WTC11 (cell line): ENCODE results near the gene DSG2. TPM values are rescaled to one million over a fixed set of nuclear protein-coding genes. Genes with fewer than 3 reads are reported as not detected.

Source experiments
- ATAC-seq: fragments of 200-7000 bp; cut with Tn5 transposase; 2 replicates; pipeline ENCODE4 v1.10.0; 2021; ENCODE audit warnings: mild to moderate bottlenecking, moderate library complexity
- CTCF ChIA-PET: fragments of 300-600 bp; sonication (Branson Sonifier 250); formaldehyde crosslinking; loops from one replicate; lab custom pipeline; 2021; ENCODE audit warnings: antibody characterized with exemption; lab: Charles Lee
- POLR2A ChIA-PET: fragments of 350-600 bp; sonication (Branson Sonifier 250); formaldehyde crosslinking; loops from one replicate; lab custom pipeline; 2021; ENCODE audit warnings: antibody characterized with exemption; lab: Charles Lee
- DNase-seq: peaks from one replicate; pipeline ENCODE4 v3.0.0; 2021; ENCODE audit warnings: low spot score
- H3K27ac Mint-ChIP-seq: 2 replicates; pipeline ENCODE4 v1.8.0; 2021; ENCODE audit warnings: mixed read lengths
- H3K27me3 Mint-ChIP-seq: 2 replicates; pipeline ENCODE4 v1.8.0; 2021; ENCODE audit warnings: low read depth, mild to moderate bottlenecking, moderate library complexity, mixed read lengths
- H3K36me3 Mint-ChIP-seq: 2 replicates; pipeline ENCODE4 v1.8.0; 2021; ENCODE audit warnings: mixed read lengths
- H3K4me1 Mint-ChIP-seq: 2 replicates; pipeline ENCODE4 v1.8.0; 2022; ENCODE audit warnings: mixed read lengths
- H3K4me3 Mint-ChIP-seq: 2 replicates; pipeline ENCODE4 v1.8.0; 2021; ENCODE audit warnings: mild to moderate bottlenecking, moderate library complexity, mixed read lengths
- H3K9me3 Mint-ChIP-seq: 2 replicates; pipeline ENCODE4 v1.8.0; 2021; ENCODE audit warnings: mixed read lengths
- CREM ChIP-seq: sonication (generic); formaldehyde crosslinking; IDR thresholded peaks from 2 replicates; pipeline ENCODE4 v1.8.1; 2022; ENCODE audit warnings: mild to moderate bottlenecking, missing genetic modification reagents, moderate library complexity
- E2F4 ChIP-seq: sonication (generic); formaldehyde crosslinking; IDR thresholded peaks from 2 replicates; pipeline ENCODE4 v1.8.1; 2022; ENCODE audit warnings: low read depth, mild to moderate bottlenecking, moderate library complexity, missing genetic modification reagents, borderline replicate concordance
- FOXJ3 ChIP-seq: sonication (generic); formaldehyde crosslinking; IDR thresholded peaks from 2 replicates; pipeline ENCODE4 v1.9.0; 2021; ENCODE audit warnings: missing genetic modification reagents, mild to moderate bottlenecking, borderline replicate concordance
- FOXK1 ChIP-seq: sonication (generic); formaldehyde crosslinking; IDR thresholded peaks from 2 replicates; pipeline ENCODE4 v1.8.0; 2022; ENCODE audit warnings: mild to moderate bottlenecking, moderate library complexity, missing genetic modification reagents
- FOXP1 ChIP-seq: sonication (generic); formaldehyde crosslinking; IDR thresholded peaks from 2 replicates; pipeline ENCODE4 v1.8.0; 2022; ENCODE audit warnings: missing genetic modification reagents, mild to moderate bottlenecking, moderate library complexity, borderline replicate concordance
- GABPB1 ChIP-seq: sonication (generic); formaldehyde crosslinking; IDR thresholded peaks from 2 replicates; pipeline ENCODE4 v1.8.1; 2023; ENCODE audit warnings: mild to moderate bottlenecking, missing genetic modification reagents
- GTF2I ChIP-seq: fragments of 250-450 bp; sonication (Bioruptor Pico); conservative IDR thresholded peaks from 2 replicates; pipeline ENCODE4 v1.4.0; 2021; ENCODE audit warnings: mild to moderate bottlenecking
- JAZF1 ChIP-seq: fragments of 250-450 bp; sonication (Bioruptor Pico); IDR thresholded peaks from 2 replicates; pipeline ENCODE4 v1.9.0; 2021; ENCODE audit warnings: moderate library complexity, mild to moderate bottlenecking, inconsistent platforms
- KAT7 ChIP-seq: sonication (generic); formaldehyde crosslinking; IDR thresholded peaks from 2 replicates; pipeline ENCODE4 v1.8.1; 2023; ENCODE audit warnings: missing genetic modification reagents, mild to moderate bottlenecking, borderline replicate concordance
- MAX ChIP-seq: sonication (generic); formaldehyde crosslinking; IDR thresholded peaks from 2 replicates; pipeline ENCODE4 v1.8.0; 2022; ENCODE audit warnings: mild to moderate bottlenecking, missing genetic modification reagents
- MLX ChIP-seq: sonication (generic); formaldehyde crosslinking; IDR thresholded peaks from 2 replicates; pipeline ENCODE4 v1.8.1; 2023; ENCODE audit warnings: mild to moderate bottlenecking, missing genetic modification reagents, moderate library complexity
- MXD4 ChIP-seq: fragments of 250-450 bp; sonication (Bioruptor Pico); IDR thresholded peaks from 2 replicates; pipeline ENCODE4 v1.8.0; 2021; ENCODE audit warnings: mild to moderate bottlenecking, moderate library complexity, borderline replicate concordance
- NFE2L1 ChIP-seq: sonication (generic); formaldehyde crosslinking; IDR thresholded peaks from 2 replicates; pipeline ENCODE4 v1.8.1; 2023; ENCODE audit warnings: missing genetic modification reagents
- NR2C2 ChIP-seq: sonication (generic); formaldehyde crosslinking; IDR thresholded peaks from 2 replicates; pipeline ENCODE4 v1.8.0; 2022; ENCODE audit warnings: mild to moderate bottlenecking, missing genetic modification reagents
- TEAD1 ChIP-seq: sonication (generic); formaldehyde crosslinking; IDR thresholded peaks from 2 replicates; pipeline ENCODE4 v1.8.0; 2022; ENCODE audit warnings: mild to moderate bottlenecking, missing genetic modification reagents
- USF1 ChIP-seq: sonication (generic); formaldehyde crosslinking; IDR thresholded peaks from 2 replicates; pipeline ENCODE4 v1.8.0; 2022; ENCODE audit warnings: mild to moderate bottlenecking, missing genetic modification reagents
- ZBTB21 ChIP-seq: sonication (generic); formaldehyde crosslinking; IDR thresholded peaks from 2 replicates; pipeline ENCODE4 v1.8.1; 2023; ENCODE audit warnings: mild to moderate bottlenecking, missing genetic modification reagents, borderline replicate concordance
- ZNF281 ChIP-seq: sonication (generic); formaldehyde crosslinking; IDR thresholded peaks from 2 replicates; pipeline ENCODE4 v1.8.0; 2023; ENCODE audit warnings: mild to moderate bottlenecking, missing genetic modification reagents
- ZNF396 ChIP-seq: fragments of 250-450 bp; sonication (Bioruptor Pico); IDR thresholded peaks from 2 replicates; pipeline ENCODE4 v1.8.0; 2021; ENCODE audit warnings: mild to moderate bottlenecking, moderate library complexity, borderline replicate concordance
- ZNF512 ChIP-seq: sonication (generic); formaldehyde crosslinking; IDR thresholded peaks from 2 replicates; pipeline ENCODE4 v1.8.1; 2022; ENCODE audit warnings: missing genetic modification reagents, borderline replicate concordance
- total RNA-seq: library from RNA; stranded (reverse); gene quantifications from 3 replicates; pipeline ENCODE4 v1.2.3, GENCODE V29; 2021

DSG2 gene
- total RNA-seq, 1 experiment from 2014 or later = 113 TPM

- ChIA-PET CTCF (interaction anchor here (1.2 kb wide), 1 partner anchor 23 kb away, joined by 5 read pairs; no protein-coding TSS in a partner anchor), POLR2A (no interaction called here)
- no peak overlapping the region for H3K27ac Mint-ChIP-seq
- ATAC-seq = no peak
- 0 out of 2 replicates have a peak, but pooled peaks cover 2% of the 10 kb centered on the region for H3K4me1 Mint-ChIP-seq
- no peaks in the 10 kb centered on the region for H3K27me3 Mint-ChIP-seq
- H3K9me3 Mint-ChIP-seq = 0 out of 2 replicates have a peak, but pooled peaks cover 3% of the 10 kb centered on the region
- no peaks in the 10 kb centered on the region for H3K36me3 Mint-ChIP-seq
- no peak overlapping the region for H3K4me3 Mint-ChIP-seq
- TF ChIP-seq E2F4 (CRISPR knock-in tag) (no peak), NFE2L1 (CRISPR knock-in tag) (no peak), TEAD1 (no peak), KAT7 (CRISPR knock-in tag) (no peak), MXD4 (CRISPR knock-in tag) (no peak), ZNF512 (CRISPR knock-in tag) (no peak), FOXJ3 (CRISPR knock-in tag) (no peak), FOXP1 (CRISPR knock-in tag) (no peak), MLX (CRISPR knock-in tag) (no peak), GTF2I (no peak), USF1 (no peak), JAZF1 (CRISPR knock-in tag) (no peak), MAX (CRISPR knock-in tag) (no peak), ZNF281 (CRISPR knock-in tag) (no peak), NR2C2 (CRISPR knock-in tag) (no peak), GABPB1 (CRISPR knock-in tag) (no peak), ZNF396 (CRISPR knock-in tag) (no peak), ZBTB21 (CRISPR knock-in tag) (no peak)
- DNase-seq = no peak
Observed at GRCh38 chr18:31579375-31579774, 81.4 kb downstream of the DSG2 start.

GRCh38 chr18:31581498-31582197, 83.7 kb downstream of the DSG2 start:
- Mint-ChIP-seq H3K27ac (no peak overlapping the region), H3K4me3 (no peak overlapping the region), H3K4me1 (0 out of 2 replicates have a peak, but pooled peaks cover 2% of the 10 kb centered on the region), H3K9me3 (0 out of 2 replicates have a peak, but pooled peaks cover 3% of the 10 kb centered on the region), H3K27me3 (no peaks in the 10 kb centered on the region), H3K36me3 (no peaks in the 10 kb centered on the region)
- CTCF ChIA-PET = no interaction called here
- no peak for ATAC-seq
- TF ChIP-seq NFE2L1 (CRISPR knock-in tag) = no peak
- TF ChIP-seq USF1 = no peak
- no peak for TF ChIP-seq CREM (CRISPR knock-in tag)
- TF ChIP-seq FOXK1 (CRISPR knock-in tag) = no peak
- no peak for DNase-seq
- POLR2A ChIA-PET = no interaction called here
